Type B pancreatic cell (in vitro differentiated cells): ENCODE data around the gene PTGS1. TPM values are rescaled to one million over a fixed set of nuclear protein-coding genes. Genes with fewer than 3 reads are reported as not detected.

ENCODE experiments used
- DNase-seq: peaks from one replicate; pipeline ENCODE4 v3.0.0; 2021; ENCODE audit warnings: mixed read lengths; ENCODE audit not compliant: unreplicated experiment; ENCODE audit errors: extremely low spot score
- H3K27ac Mint-ChIP-seq: 2 replicates; pipeline ENCODE4 v1.8.0; 2021; ENCODE audit warnings: mild to moderate bottlenecking, mixed read lengths
- H3K27me3 Mint-ChIP-seq: 2 replicates; pipeline ENCODE4 v1.8.0; 2021; ENCODE audit warnings: mixed read lengths
- H3K36me3 Mint-ChIP-seq: 2 replicates; pipeline ENCODE4 v1.8.0; 2021; ENCODE audit warnings: mixed read lengths
- H3K4me1 Mint-ChIP-seq: one replicate; pipeline ENCODE4 v1.8.0; 2021; ENCODE audit warnings: mixed read lengths; ENCODE audit not compliant: unreplicated experiment
- H3K4me3 Mint-ChIP-seq: 2 replicates; pipeline ENCODE4 v1.8.0; 2021; ENCODE audit warnings: mild to moderate bottlenecking, mixed read lengths
- H3K9me3 Mint-ChIP-seq: 2 replicates; pipeline ENCODE4 v1.8.0; 2021; ENCODE audit warnings: mixed read lengths
- CTCF ChIP-seq: fragments of 200-600 bp; sonication (generic); conservative IDR thresholded peaks from 2 replicates; pipeline ENCODE4 v1.5.0; 2021; ENCODE audit warnings: antibody characterized with exemption, mild to moderate bottlenecking
- total RNA-seq: library from RNA; stranded (reverse); gene quantifications from 2 replicates; pipeline ENCODE4 v1.2.1, GENCODE V29; 2021; ENCODE audit warnings: low replicate concordance

Gene PTGS1
- total RNA-seq, 1 donor from 2014 or later = 1.7 TPM

- DNase-seq = no peak
- no peak for TF ChIP-seq CTCF
- no peaks in the 10 kb centered on the region for H3K9me3 Mint-ChIP-seq
Observed at GRCh38 chr9:122349201-122349600, 21.6 kb upstream of the PTGS1 start.

GRCh38 chr9:122350577-122351355, 20.1 kb upstream of the PTGS1 start:
- peak; percentile 96 for TF ChIP-seq CTCF
- Mint-ChIP-seq H3K4me3 (no peak overlapping the region), H3K27me3 (peaks cover 46% of the 10 kb centered on the region), H3K4me1 (peaks cover 12% of the 10 kb centered on the region), H3K27ac (no peak overlapping the region), H3K9me3 (no peaks in the 10 kb centered on the region), H3K36me3 (no peaks in the 10 kb centered on the region)
- DNase-seq = peak; percentile 90

More at GRCh38 chr9:122349201-122349600, 21.6 kb upstream of the PTGS1 start:
- Mint-ChIP-seq H3K36me3 (no peaks in the 10 kb centered on the region), H3K4me3 (no peak overlapping the region), H3K27ac (no peak overlapping the region), H3K27me3 (peaks cover 46% of the 10 kb centered on the region), H3K4me1 (peaks cover 12% of the 10 kb centered on the region)

- no peak for DNase-seq
- H3K4me1 Mint-ChIP-seq = no peaks in the 10 kb centered on the region
- no peak overlapping the region for H3K27ac Mint-ChIP-seq
- no peaks in the 10 kb centered on the region for H3K36me3 Mint-ChIP-seq
- TF ChIP-seq CTCF = no peak
- peaks cover 31% of the 10 kb centered on the region for H3K27me3 Mint-ChIP-seq
- no peaks in the 10 kb centered on the region for H3K9me3 Mint-ChIP-seq
- no peak overlapping the region for H3K4me3 Mint-ChIP-seq
Observed at GRCh38 chr9:122354536-122355199, 16.2 kb upstream of the PTGS1 start.

GRCh38 chr9:122355336-122355875, 15.4 kb upstream of the PTGS1 start:
- Mint-ChIP-seq H3K9me3 (no peaks in the 10 kb centered on the region), H3K27me3 (peaks cover 23% of the 10 kb centered on the region), H3K4me3 (no peak overlapping the region), H3K27ac (no peak overlapping the region), H3K36me3 (no peaks in the 10 kb centered on the region), H3K4me1 (no peaks in the 10 kb centered on the region)
- no peak for TF ChIP-seq CTCF
- DNase-seq = no peak

- H3K27ac Mint-ChIP-seq = no peak overlapping the region
- peak; percentile 59 for TF ChIP-seq CTCF
- H3K9me3 Mint-ChIP-seq = no peaks in the 10 kb centered on the region
- no peak overlapping the region for H3K4me3 Mint-ChIP-seq
- DNase-seq = no peak
- H3K4me1 Mint-ChIP-seq = no peaks in the 10 kb centered on the region
- H3K36me3 Mint-ChIP-seq = no peaks in the 10 kb centered on the region
- H3K27me3 Mint-ChIP-seq = peaks cover 24% of the 10 kb centered on the region
Observed at GRCh38 chr9:122356627-122357026, 14.2 kb upstream of the PTGS1 start.
